DND-41 (cell line): Measurements from ENCODE around the gene TEKT5.

Source experiments
- ATAC-seq: fragments of 200-7000 bp; cut with Tn5 transposase; 3 replicates; pipeline ENCODE4 v1.9.1; 2021; ENCODE audit warnings: low read depth; ENCODE audit not compliant: insufficient read depth
- DNase-seq: peaks from one replicate; pipeline ENCODE4 v3.0.0-alpha.2; 2020
- H2AFZ ChIP-seq: 2 replicates; pipeline ENCODE4 v1.6.0; 2012; ENCODE audit warnings: low read depth, low read length
- H3K27ac ChIP-seq: 2 replicates; pipeline ENCODE4 v1.5.1; 2012; ENCODE audit warnings: low read length, inconsistent platforms
- H3K27me3 ChIP-seq: fragments of 200-600 bp; sonication (generic); 2 replicates; pipeline ENCODE4 v1.6.0; 2012; ENCODE audit warnings: low read length, mild to moderate bottlenecking, inconsistent platforms; ENCODE audit not compliant: insufficient read depth, poor library complexity
- H3K36me3 ChIP-seq: 2 replicates; pipeline ENCODE4 v1.5.1; 2012; ENCODE audit warnings: low read length, inconsistent platforms; ENCODE audit not compliant: insufficient read depth
- H3K4me1 ChIP-seq: 2 replicates; pipeline ENCODE4 v1.5.1; 2012; ENCODE audit warnings: mild to moderate bottlenecking, low read length; ENCODE audit not compliant: insufficient read depth
- H3K4me2 ChIP-seq: 2 replicates; pipeline ENCODE4 v1.6.0; 2012; ENCODE audit warnings: mild to moderate bottlenecking, moderate library complexity, low read length, inconsistent platforms; ENCODE audit not compliant: insufficient read depth
- H3K4me3 ChIP-seq, 2 experiments: fragments of 200-600 bp in 1 of 2; shearing (Covaris generic) in 1 of 2; 2 replicates each; pipeline ENCODE4 v1.5.1; 2012 to 2016; ENCODE audit warnings: inconsistent platforms in 2 of 2, low read length in 2 of 2, mild to moderate bottlenecking in 2 of 2, low read depth in 1 of 2, moderate library complexity in 1 of 2
- H3K79me2 ChIP-seq: 2 replicates; pipeline ENCODE4 v1.6.0; 2012; ENCODE audit warnings: low read length, inconsistent platforms; ENCODE audit not compliant: insufficient read depth
- H3K9ac ChIP-seq: 2 replicates; pipeline ENCODE4 v1.6.0; 2012; ENCODE audit warnings: low read depth, mild to moderate bottlenecking, inconsistent platforms, low read length, moderate library complexity
- H3K9me3 ChIP-seq: 2 replicates; pipeline ENCODE4 v1.5.1; 2012; ENCODE audit warnings: low read length, moderate library complexity, mild to moderate bottlenecking, inconsistent platforms; ENCODE audit not compliant: insufficient read depth, severe bottlenecking
- H4K20me1 ChIP-seq: 2 replicates; pipeline ENCODE4 v1.6.0; 2012; ENCODE audit warnings: low read length; ENCODE audit not compliant: insufficient read depth
- EZH2 ChIP-seq: IDR thresholded peaks from 3 replicates; pipeline ENCODE4 v1.6.1; 2012; ENCODE audit warnings: borderline replicate concordance, low read depth, mild to moderate bottlenecking, moderate library complexity, low read length, inconsistent platforms; ENCODE audit not compliant: severe bottlenecking
- TF ChIP-seq, protein P1 (sequence below): IDR thresholded peaks from 2 replicates; pipeline ENCODE4 v1.5.1; 2012; ENCODE audit warnings: borderline replicate concordance, low read length, moderate library complexity, mild to moderate bottlenecking; ENCODE audit not compliant: poor library complexity, severe bottlenecking; ENCODE audit errors: extremely low read depth

Gene TEKT5

DNA sequence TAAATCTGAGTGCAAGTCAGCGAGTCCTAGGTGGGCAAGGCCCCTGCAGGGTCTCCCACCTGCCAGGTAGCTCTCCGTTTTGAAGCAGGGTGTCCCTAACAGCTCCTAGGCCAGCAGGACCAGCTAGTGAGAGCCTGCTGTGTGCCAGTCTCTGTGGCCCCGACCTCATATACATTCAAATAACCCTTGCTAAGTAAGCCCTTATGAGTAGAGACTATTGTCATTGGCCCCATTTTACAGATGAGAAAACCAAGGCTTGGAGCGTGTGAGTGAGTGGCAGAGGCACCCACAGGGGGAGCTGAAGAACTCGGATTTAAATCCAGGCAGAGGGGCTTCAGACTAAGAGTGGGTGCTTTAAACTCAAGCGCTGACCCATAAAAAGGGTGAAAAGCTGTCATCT lies 74.6 kb downstream of the TEKT5 start:
- ATAC-seq (no peak), DNase-seq (no peak)
- Histone ChIP-seq H3K79me2 (no peaks in the 10 kb centered on the region), H3K4me1 (no peaks in the 10 kb centered on the region), H3K9ac (no peak overlapping the region), H3K4me3 (no peak overlapping the region), H2AFZ (no peak overlapping the region), H3K27me3 (peaks cover 18% of the 10 kb centered on the region), H3K27ac (no peak overlapping the region), H3K9me3 (no peaks in the 10 kb centered on the region), H4K20me1 (no peaks in the 10 kb centered on the region), H3K4me2 (no peak overlapping the region), H3K36me3 (no peaks in the 10 kb centered on the region)
- TF ChIP-seq, protein P1, sequence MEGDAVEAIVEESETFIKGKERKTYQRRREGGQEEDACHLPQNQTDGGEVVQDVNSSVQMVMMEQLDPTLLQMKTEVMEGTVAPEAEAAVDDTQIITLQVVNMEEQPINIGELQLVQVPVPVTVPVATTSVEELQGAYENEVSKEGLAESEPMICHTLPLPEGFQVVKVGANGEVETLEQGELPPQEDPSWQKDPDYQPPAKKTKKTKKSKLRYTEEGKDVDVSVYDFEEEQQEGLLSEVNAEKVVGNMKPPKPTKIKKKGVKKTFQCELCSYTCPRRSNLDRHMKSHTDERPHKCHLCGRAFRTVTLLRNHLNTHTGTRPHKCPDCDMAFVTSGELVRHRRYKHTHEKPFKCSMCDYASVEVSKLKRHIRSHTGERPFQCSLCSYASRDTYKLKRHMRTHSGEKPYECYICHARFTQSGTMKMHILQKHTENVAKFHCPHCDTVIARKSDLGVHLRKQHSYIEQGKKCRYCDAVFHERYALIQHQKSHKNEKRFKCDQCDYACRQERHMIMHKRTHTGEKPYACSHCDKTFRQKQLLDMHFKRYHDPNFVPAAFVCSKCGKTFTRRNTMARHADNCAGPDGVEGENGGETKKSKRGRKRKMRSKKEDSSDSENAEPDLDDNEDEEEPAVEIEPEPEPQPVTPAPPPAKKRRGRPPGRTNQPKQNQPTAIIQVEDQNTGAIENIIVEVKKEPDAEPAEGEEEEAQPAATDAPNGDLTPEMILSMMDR: no peak

DNA sequence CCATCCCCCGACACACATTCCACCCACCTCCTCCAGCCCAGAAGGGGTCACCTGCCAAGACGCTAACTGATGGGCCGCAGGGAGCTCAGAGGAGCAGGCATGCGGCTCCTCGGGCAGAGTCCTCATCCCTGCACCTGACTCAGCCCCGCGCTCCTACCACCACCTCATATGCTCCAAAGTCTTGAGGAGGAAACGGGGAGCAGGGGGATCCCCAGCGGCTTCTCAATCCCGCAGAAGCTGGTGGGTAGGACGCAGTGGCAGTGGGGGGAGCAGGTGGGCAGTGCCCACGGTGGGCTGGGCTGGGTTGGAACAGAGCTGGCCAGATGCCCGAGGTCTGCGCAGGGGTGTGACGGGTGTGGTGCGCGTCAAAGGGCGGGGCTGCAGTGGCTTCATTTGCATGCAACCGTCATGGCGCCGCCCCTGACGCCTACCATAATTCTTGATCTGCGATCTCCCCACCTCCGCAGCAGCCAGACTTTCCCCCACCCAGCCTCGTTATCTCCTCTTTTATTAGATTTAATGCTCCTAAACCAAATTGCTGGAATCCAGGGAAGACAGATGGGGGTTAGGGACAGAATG lies 75.4 kb downstream of the TEKT5 start:
- no peaks in the 10 kb centered on the region for H3K4me1 ChIP-seq
- H3K4me2 ChIP-seq: no peak overlapping the region
- ATAC-seq (no peak), DNase-seq (no peak)
- H3K36me3 ChIP-seq: no peaks in the 10 kb centered on the region
- H3K27ac ChIP-seq: no peak overlapping the region
- H3K27me3 ChIP-seq: peaks cover 18% of the 10 kb centered on the region
- H2AFZ ChIP-seq: no peak overlapping the region
- no peaks in the 10 kb centered on the region for H3K9me3 ChIP-seq
- no peaks in the 10 kb centered on the region for H3K79me2 ChIP-seq
- no peak overlapping the region for H3K4me3 ChIP-seq
- no peak overlapping the region for H3K9ac ChIP-seq
- TF ChIP-seq, protein P1: no peak
- TF ChIP-seq EZH2: no peak
- no peaks in the 10 kb centered on the region for H4K20me1 ChIP-seq

DNA sequence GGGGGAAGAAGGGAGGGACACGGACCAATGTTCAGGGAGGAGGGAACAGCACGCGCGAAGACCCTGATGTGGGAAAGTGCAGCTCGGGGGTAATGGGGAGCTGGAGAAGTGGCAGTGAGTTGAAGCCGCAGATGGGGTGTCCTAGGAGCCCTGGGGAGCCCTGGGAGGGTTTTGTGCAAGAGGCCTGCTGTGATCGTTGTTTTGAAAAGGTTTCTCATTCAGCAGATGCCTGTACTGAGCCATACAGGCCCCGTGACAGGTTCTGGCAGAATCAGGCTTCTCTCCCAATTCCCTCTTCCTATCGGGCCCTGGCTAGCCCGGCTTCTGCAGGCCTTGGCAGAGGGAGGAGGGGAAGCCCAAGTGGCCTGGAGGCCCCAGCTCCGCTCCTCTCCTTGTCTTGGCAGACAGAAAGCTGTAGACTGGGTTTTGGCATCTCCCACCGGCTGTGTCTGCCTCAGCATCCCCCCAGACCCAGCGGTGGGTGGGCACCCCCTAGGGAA lies 76.0 kb downstream of the TEKT5 start:
- H3K4me2 ChIP-seq: no peak overlapping the region

More for the DNA sequence above, 76.0 kb downstream of the TEKT5 start:
- no peaks in the 10 kb centered on the region for H3K4me1 ChIP-seq
- ATAC-seq (no peak), DNase-seq (no peak)
- peaks cover 18% of the 10 kb centered on the region for H3K27me3 ChIP-seq
- H3K79me2 ChIP-seq: no peaks in the 10 kb centered on the region
- H3K9ac ChIP-seq: no peak overlapping the region
- no peak overlapping the region for H3K27ac ChIP-seq
- TF ChIP-seq, protein P1: no peak
- TF ChIP-seq EZH2: no peak
- H3K36me3 ChIP-seq: no peaks in the 10 kb centered on the region
- no peaks in the 10 kb centered on the region for H3K9me3 ChIP-seq
- H2AFZ ChIP-seq: no peak overlapping the region
- no peaks in the 10 kb centered on the region for H4K20me1 ChIP-seq
- H3K4me3 ChIP-seq: no peak overlapping the region
